GM23248 (cell line): ENCODE data around the gene B9D2. TPM values are rescaled to one million over a fixed set of nuclear protein-coding genes. Genes with fewer than 3 reads are reported as not detected.

ENCODE experiments used
- DNase-seq: peaks from one replicate; pipeline ENCODE4 v3.0.0-alpha.2; 2015
- H2AFZ ChIP-seq: fragments of 200-600 bp; sonication (generic); 2 replicates; pipeline ENCODE4 v1.6.1; 2016; ENCODE audit warnings: antibody characterized with exemption
- H3F3A ChIP-seq: fragments of 200-600 bp; sonication (generic); 2 replicates; pipeline ENCODE4 v1.6.1; 2016; ENCODE audit warnings: mild to moderate bottlenecking, antibody characterized with exemption, mixed run types; ENCODE audit not compliant: insufficient read depth
- H3K27ac ChIP-seq: fragments of 200-600 bp; sonication (generic); 2 replicates; pipeline ENCODE4 v1.5.1; 2016; ENCODE audit warnings: mild to moderate bottlenecking
- H3K27me3 ChIP-seq: fragments of 200-600 bp; sonication (generic); replicated peaks from 2 replicates; pipeline ENCODE4 v1.6.1; 2016; ENCODE audit warnings: mild to moderate bottlenecking; ENCODE audit not compliant: insufficient read depth
- H3K36me3 ChIP-seq: fragments of 200-600 bp; sonication (generic); 2 replicates; pipeline ENCODE4 v1.6.1; 2016; ENCODE audit warnings: low read depth, mild to moderate bottlenecking
- H3K4me1 ChIP-seq: fragments of 200-600 bp; sonication (generic); 2 replicates; pipeline ENCODE4 v1.6.1; 2016; ENCODE audit warnings: mild to moderate bottlenecking; ENCODE audit not compliant: insufficient read depth
- H3K4me2 ChIP-seq: fragments of 200-600 bp; sonication (generic); one replicate; pipeline ENCODE4 v1.6.1; 2016; ENCODE audit warnings: mild to moderate bottlenecking; ENCODE audit not compliant: unreplicated experiment
- H3K4me3 ChIP-seq: fragments of 200-600 bp; sonication (generic); 2 replicates; pipeline ENCODE4 v1.5.1; 2016; ENCODE audit warnings: mild to moderate bottlenecking
- H3K79me2 ChIP-seq: fragments of 200-600 bp; sonication (generic); 2 replicates; pipeline ENCODE4 v1.6.1; 2016; ENCODE audit warnings: mild to moderate bottlenecking; ENCODE audit not compliant: insufficient read depth
- H3K9ac ChIP-seq: fragments of 200-600 bp; sonication (generic); 2 replicates; pipeline ENCODE4 v1.6.1; 2016; ENCODE audit warnings: mild to moderate bottlenecking
- H3K9me2 ChIP-seq: fragments of 200-600 bp; sonication (generic); 2 replicates; pipeline ENCODE4 v1.6.1; 2016; ENCODE audit warnings: mixed run types, mild to moderate bottlenecking, moderate library complexity; ENCODE audit not compliant: insufficient read depth
- H3K9me3 ChIP-seq: fragments of 200-600 bp; sonication (generic); one replicate; pipeline ENCODE4 v1.6.1; 2017; ENCODE audit warnings: low read depth
- H4K20me1 ChIP-seq: fragments of 200-600 bp; sonication (generic); 2 replicates; pipeline ENCODE4 v1.6.0; 2016; ENCODE audit not compliant: insufficient read depth
- EZH2 ChIP-seq: fragments of 200-600 bp; sonication (generic); IDR thresholded peaks from 2 replicates; pipeline ENCODE4 v1.6.1; 2018; ENCODE audit warnings: antibody characterized with exemption, mild to moderate bottlenecking; ENCODE audit not compliant: insufficient read depth, poor library complexity, severe bottlenecking
- EZH2phosphoT487 ChIP-seq: fragments of 200-600 bp; sonication (generic); IDR thresholded peaks from 2 replicates; pipeline ENCODE4 v1.6.1; 2018; ENCODE audit warnings: antibody characterized with exemption, moderate library complexity, mild to moderate bottlenecking, low read depth; ENCODE audit not compliant: insufficient read depth
- WGBS, 2 experiments: methylation state at CpG; one replicate each; pipeline ENCODE4 v1.1.6; 2015 to 2017; ENCODE audit warnings: low lambda C conversion rate in 2 of 2, low coverage in 1 of 2; ENCODE audit errors: missing lambda C conversion rate in 2 of 2; 5-methylcytosine and 5-hydroxymethylcytosine counted together
- in situ Hi-C: fragments of 300-500 bp; cut with MboI; formaldehyde crosslinking; loops from 2 replicates; pipeline ENCODE4 v1.15.0; 2020
- polyA plus RNA-seq: library from polyadenylated mRNA; unstranded; fragments of >200 nt; fragmentation: Nextera tagmentation; extraction: Ambion mirVana; gene quantifications from 2 replicates; pipeline ENCODE4 v1.2.1, GENCODE V29; 2016
- total RNA-seq: library from RNA; depleted of rRNA; stranded (reverse); fragments of >200 nt; shearing (Covaris generic); gene quantifications from 2 replicates; pipeline ENCODE4 v1.2.3, GENCODE V29; 2014

B9D2 gene
- total and polyA plus RNA-seq, 2 experiments from 2014 or later: 9.6 to 13.2 TPM

DNA sequence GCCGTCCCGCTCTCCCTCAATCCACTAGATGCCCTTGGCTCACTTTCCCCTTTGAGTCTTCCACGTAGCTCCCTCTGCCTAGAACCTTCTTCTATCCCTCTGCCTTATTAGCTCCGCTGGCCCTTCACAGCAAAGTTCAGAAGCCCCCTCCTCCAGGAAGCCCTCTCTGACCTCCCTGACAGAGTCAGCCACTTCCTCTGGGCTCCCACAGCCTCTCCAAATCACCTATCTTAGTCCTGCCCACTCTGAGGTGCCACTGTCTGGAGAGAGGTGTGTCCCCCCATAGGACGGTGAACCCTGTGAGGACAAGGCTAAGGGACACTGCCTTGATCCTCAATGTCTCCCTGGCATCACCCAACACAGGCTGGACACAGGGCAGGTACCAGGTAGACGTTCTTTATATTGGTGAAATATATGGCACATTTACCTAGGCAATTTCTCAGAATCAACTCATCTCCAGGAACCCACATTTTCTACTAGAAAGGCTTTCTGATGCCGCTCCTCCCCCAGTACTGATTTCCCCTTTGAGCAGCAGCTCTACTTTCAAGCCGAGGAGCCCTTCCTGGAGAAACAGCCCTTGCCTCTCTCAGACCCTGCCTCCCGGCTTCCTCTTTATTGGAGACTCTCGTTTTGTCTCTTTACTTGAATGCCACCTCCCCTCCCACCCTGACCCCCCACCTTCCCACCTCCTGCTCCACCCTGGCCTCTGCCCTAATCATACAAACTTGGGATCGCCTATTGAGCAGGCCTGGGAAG is 6.8 kb downstream of the B9D2 start:
- WGBS, 2 experiments: 88% methylated on average over 10 to 11 of the region's 11 CpGs
- TF ChIP-seq EZH2phosphoT487 (no peak), EZH2 (no peak)
- Histone ChIP-seq H4K20me1 (no peaks in the 10 kb centered on the region), H3K9ac (no peak overlapping the region), H2AFZ (no peak overlapping the region), H3K27me3 (no peaks in the 10 kb centered on the region), H3K9me2 (no peaks in the 10 kb centered on the region), H3K4me3 (no peak overlapping the region), H3F3A (no peaks in the 10 kb centered on the region; the same call in 1 of the 2 replicates), H3K79me2 (peaks cover 12% of the 10 kb centered on the region), H3K4me1 (no peaks in the 10 kb centered on the region), H3K27ac (no peak overlapping the region), H3K36me3 (no peaks in the 10 kb centered on the region), H3K4me2 (no peak overlapping the region), H3K9me3 (no peaks in the 10 kb centered on the region)
- in situ Hi-C loops: no loop called here
- no peak for DNase-seq

GRCh38 chr19:41355802-41356201 is 8.1 kb downstream of the B9D2 start:
- H3K36me3 ChIP-seq: no peaks in the 10 kb centered on the region

GRCh38 chr19:41355035-41355434 is 8.9 kb downstream of the B9D2 start:
- TF ChIP-seq EZH2phosphoT487: no peak
- no peak for TF ChIP-seq EZH2
- no peak overlapping the region for H3K4me3 ChIP-seq
- no peaks in the 10 kb centered on the region for H4K20me1 ChIP-seq
- no peaks in the 10 kb centered on the region for H3K27me3 ChIP-seq
- H3K9me2 ChIP-seq: no peaks in the 10 kb centered on the region
- no peaks in the 10 kb centered on the region for H3F3A ChIP-seq
- H3K4me1 ChIP-seq: peaks cover 6% of the 10 kb centered on the region; the same call in 1 of the 2 replicates
- no peak overlapping the region for H3K27ac ChIP-seq
- H3K79me2 ChIP-seq: peaks cover 34% of the 10 kb centered on the region
- no peak overlapping the region for H3K4me2 ChIP-seq
- no peak for DNase-seq
- no peak overlapping the region for H2AFZ ChIP-seq
- no peaks in the 10 kb centered on the region for H3K36me3 ChIP-seq
- WGBS, 2 experiments: 96 to 100% methylated on average over 1 of the region's 1 CpG
- H3K9ac ChIP-seq: no peak overlapping the region
- in situ Hi-C loops: no loop called here
- no peaks in the 10 kb centered on the region for H3K9me3 ChIP-seq

More at GRCh38 chr19:41355802-41356201, 8.1 kb downstream of the B9D2 start:
- peaks cover 26% of the 10 kb centered on the region for H3K79me2 ChIP-seq
- TF ChIP-seq EZH2: no peak
- TF ChIP-seq EZH2phosphoT487: no peak
- in situ Hi-C loops: no loop called here
- no peak overlapping the region for H3K4me2 ChIP-seq
- no peak for DNase-seq
- no peak overlapping the region for H2AFZ ChIP-seq
- no peaks in the 10 kb centered on the region for H3K27me3 ChIP-seq
- H3K27ac ChIP-seq: no peak overlapping the region
- H3K9me2 ChIP-seq: no peaks in the 10 kb centered on the region
- no peak overlapping the region for H3K4me3 ChIP-seq
- H3F3A ChIP-seq: no peaks in the 10 kb centered on the region; the same call in 1 of the 2 replicates
- H3K9ac ChIP-seq: no peak overlapping the region
- no peaks in the 10 kb centered on the region for H3K9me3 ChIP-seq
- H4K20me1 ChIP-seq: no peaks in the 10 kb centered on the region
- no peaks in the 10 kb centered on the region; the same call in 1 of the 2 replicates for H3K4me1 ChIP-seq
- 61 to 68% methylated on average over 3 of the region's 3 CpGs for WGBS, 2 experiments

DNA sequence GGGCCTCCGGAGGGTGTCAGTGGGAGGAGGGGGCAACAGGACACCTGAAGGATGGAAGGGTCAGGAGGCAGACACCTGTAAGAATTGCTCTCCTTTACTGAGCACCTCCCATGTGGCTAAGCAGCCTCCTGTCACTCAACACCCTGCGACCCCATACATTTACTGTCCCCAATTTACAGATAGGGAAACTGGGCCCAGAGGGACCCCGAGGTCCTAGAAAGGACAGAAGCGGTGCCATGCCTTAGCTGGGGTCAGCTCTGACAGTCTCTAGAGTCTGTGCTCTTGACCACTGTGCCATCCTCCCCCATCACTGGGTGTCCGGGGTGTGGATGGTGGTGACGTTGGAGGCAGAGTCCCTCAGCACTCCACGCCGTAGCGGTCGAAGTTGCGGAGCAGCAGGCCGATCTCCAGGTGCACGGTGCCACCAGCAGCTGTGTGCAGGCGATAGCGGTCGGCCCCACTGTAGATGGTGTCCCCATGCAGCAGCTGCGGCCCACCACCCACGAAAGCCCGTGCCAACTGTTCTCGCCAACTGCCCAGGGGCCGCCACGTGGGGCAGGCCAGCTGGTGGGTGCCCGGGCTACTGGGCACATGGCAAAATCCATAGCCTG is 9.5 kb downstream of the B9D2 start:
- peak overlapping the region; percentile 95 for H3K4me3 ChIP-seq
- no peaks in the 10 kb centered on the region for H3K27me3 ChIP-seq
- peak overlapping the region; percentile 25 for H3K4me2 ChIP-seq
- TF ChIP-seq EZH2phosphoT487 (no peak), EZH2 (no peak)
- H3K36me3 ChIP-seq: no peaks in the 10 kb centered on the region
- no peak for DNase-seq
- H3F3A ChIP-seq: no peaks in the 10 kb centered on the region
- peaks cover 40% of the 10 kb centered on the region for H3K79me2 ChIP-seq
- H3K9me3 ChIP-seq: no peaks in the 10 kb centered on the region
- H3K27ac ChIP-seq: peak overlapping the region; percentile 66; the same call in 1 of the 2 replicates
- in situ Hi-C loops: no loop called here
- WGBS, 2 experiments: 89 to 90% methylated on average over 14 to 23 of the region's 23 CpGs
- no peaks in the 10 kb centered on the region for H3K9me2 ChIP-seq
- H4K20me1 ChIP-seq: no peaks in the 10 kb centered on the region
- no peak overlapping the region for H2AFZ ChIP-seq
- peak overlapping the region; percentile 87 for H3K9ac ChIP-seq
- H3K4me1 ChIP-seq: peaks cover 8% of the 10 kb centered on the region; the same call in 1 of the 2 replicates
